LNCAP (cell line): ENCODE measurements around the gene LIN37.

Experiments
- CTCF ChIP-seq: fragments of 450-650 bp; IDR thresholded peaks from 2 replicates; pipeline ENCODE4 v1.5.1; 2017; ENCODE audit warnings: mild to moderate bottlenecking

The LIN37 gene

GRCh38 chr19:35740423-35741202 lies 7.8 kb upstream of the LIN37 start:
- peak; percentile 29; the same call in 1 of the 2 replicates for TF ChIP-seq CTCF

- TF ChIP-seq CTCF, result no peak
Measured at GRCh38 chr19:35741203-35741515, 7.2 kb upstream of the LIN37 start.

GRCh38 chr19:35742121-35742724 lies 6.2 kb upstream of the LIN37 start, which contains the start of gene IGFLR1:
TSS of gene IGFLR1 (minus strand) at chr19:35742452. CDS start at chr19:35741180, 1,272 bp downstream.
- TF ChIP-seq CTCF, result no peak

GRCh38 chr19:35743640-35744429 lies 4.5 kb upstream of the LIN37 start:
- TF ChIP-seq CTCF, result no peak

GRCh38 chr19:35744430-35745327 lies 3.7 kb upstream of the LIN37 start:
- no peak; the same call in 1 of the 2 replicates for TF ChIP-seq CTCF

- TF ChIP-seq CTCF, result no peak
Measured at GRCh38 chr19:35745328-35746086, 2.9 kb upstream of the LIN37 start, which contains the start of the genes PSENEN and U2AF1L4. TSS of gene PSENEN (plus strand) at chr19:35745651. CDS start at chr19:35745931, 280 bp downstream. TSS of gene U2AF1L4 (minus strand) at chr19:35745418. CDS start at chr19:35745391, 27 bp downstream.
